ENCODE results near the gene MX2. TPM values are rescaled to one million over a fixed set of nuclear protein-coding genes. Genes with fewer than 3 reads are reported as not detected.

The MX2 gene
- total RNA-seq, 2 donors from 2014 or later: 22.4 to 22.9 TPM

GRCh38 chr21:41453198-41453597 lies 91.4 kb downstream of the MX2 start:
- DNase-seq (ENCODE audit: low spot score): no peak
- no peaks in the 10 kb centered on the region for H3K4me1 ChIP-seq (ENCODE audit: control insufficient read depth in 1 of 2, low read depth in 2 of 2)
- TF ChIP-seq, protein P1, sequence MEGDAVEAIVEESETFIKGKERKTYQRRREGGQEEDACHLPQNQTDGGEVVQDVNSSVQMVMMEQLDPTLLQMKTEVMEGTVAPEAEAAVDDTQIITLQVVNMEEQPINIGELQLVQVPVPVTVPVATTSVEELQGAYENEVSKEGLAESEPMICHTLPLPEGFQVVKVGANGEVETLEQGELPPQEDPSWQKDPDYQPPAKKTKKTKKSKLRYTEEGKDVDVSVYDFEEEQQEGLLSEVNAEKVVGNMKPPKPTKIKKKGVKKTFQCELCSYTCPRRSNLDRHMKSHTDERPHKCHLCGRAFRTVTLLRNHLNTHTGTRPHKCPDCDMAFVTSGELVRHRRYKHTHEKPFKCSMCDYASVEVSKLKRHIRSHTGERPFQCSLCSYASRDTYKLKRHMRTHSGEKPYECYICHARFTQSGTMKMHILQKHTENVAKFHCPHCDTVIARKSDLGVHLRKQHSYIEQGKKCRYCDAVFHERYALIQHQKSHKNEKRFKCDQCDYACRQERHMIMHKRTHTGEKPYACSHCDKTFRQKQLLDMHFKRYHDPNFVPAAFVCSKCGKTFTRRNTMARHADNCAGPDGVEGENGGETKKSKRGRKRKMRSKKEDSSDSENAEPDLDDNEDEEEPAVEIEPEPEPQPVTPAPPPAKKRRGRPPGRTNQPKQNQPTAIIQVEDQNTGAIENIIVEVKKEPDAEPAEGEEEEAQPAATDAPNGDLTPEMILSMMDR (IDR thresholded peaks at IDR 0.05): no peak
- no peak for ATAC-seq (ENCODE audit: insufficient number of reproducible peaks, low FRiP score, low read depth)
- peaks cover 55% of the 10 kb centered on the region for H3K36me3 ChIP-seq
- no peak overlapping the region for H3K4me3 ChIP-seq
- H3K27me3 ChIP-seq (replicated peaks; ENCODE audit: insufficient read depth): no peaks in the 10 kb centered on the region
- H3K9me3 ChIP-seq: no peaks in the 10 kb centered on the region
- no peak overlapping the region for H3K27ac ChIP-seq

DNA sequence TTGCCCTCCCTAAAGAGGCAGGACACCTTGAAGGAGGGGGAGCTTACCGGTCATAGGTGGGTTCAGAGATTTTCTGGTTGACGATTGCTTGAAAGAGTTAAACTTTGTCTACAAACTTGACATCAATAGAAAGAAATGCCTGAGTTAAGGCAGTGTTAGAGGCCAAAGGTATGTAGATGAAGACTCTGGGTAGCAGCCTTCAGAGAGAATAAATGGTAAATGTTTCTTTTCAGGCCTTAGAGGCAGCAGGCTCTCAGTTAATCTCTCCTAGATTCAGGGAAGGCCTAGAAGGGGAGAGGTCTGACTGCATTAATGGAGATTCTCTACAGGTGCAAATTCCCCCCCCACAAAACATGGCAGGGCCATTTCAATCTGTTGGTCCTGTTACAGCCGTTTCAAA lies 91.9 kb downstream of the MX2 start:
- Histone ChIP-seq H3K36me3 (peaks cover 60% of the 10 kb centered on the region), H3K27me3 (replicated peaks; ENCODE audit: insufficient read depth) (no peaks in the 10 kb centered on the region), H3K27ac (no peak overlapping the region), H3K9me3 (no peaks in the 10 kb centered on the region), H3K4me3 (no peak overlapping the region), H3K4me1 (ENCODE audit: control insufficient read depth in 1 of 2, low read depth in 2 of 2) (no peaks in the 10 kb centered on the region)
- TF ChIP-seq, protein P1 (IDR thresholded peaks at IDR 0.05): no peak
- DNase-seq (ENCODE audit: low spot score): no peak
- ATAC-seq (ENCODE audit: insufficient number of reproducible peaks, low FRiP score, low read depth): no peak

- H3K4me1 ChIP-seq (ENCODE audit: control insufficient read depth in 1 of 2, low read depth in 2 of 2): no peaks in the 10 kb centered on the region
- H3K27me3 ChIP-seq (replicated peaks; ENCODE audit: insufficient read depth): no peaks in the 10 kb centered on the region
- DNase-seq (ENCODE audit: low spot score) (no peak), ATAC-seq (ENCODE audit: insufficient number of reproducible peaks, low FRiP score, low read depth) (no peak)
- H3K4me3 ChIP-seq: no peak overlapping the region
- H3K36me3 ChIP-seq: peaks cover 36% of the 10 kb centered on the region
- H3K9me3 ChIP-seq: no peaks in the 10 kb centered on the region
- no peak overlapping the region for H3K27ac ChIP-seq
- TF ChIP-seq, protein P1 (IDR thresholded peaks at IDR 0.05): no peak
Observed at GRCh38 chr21:41458121-41458520, 96.3 kb downstream of the MX2 start.

DNA sequence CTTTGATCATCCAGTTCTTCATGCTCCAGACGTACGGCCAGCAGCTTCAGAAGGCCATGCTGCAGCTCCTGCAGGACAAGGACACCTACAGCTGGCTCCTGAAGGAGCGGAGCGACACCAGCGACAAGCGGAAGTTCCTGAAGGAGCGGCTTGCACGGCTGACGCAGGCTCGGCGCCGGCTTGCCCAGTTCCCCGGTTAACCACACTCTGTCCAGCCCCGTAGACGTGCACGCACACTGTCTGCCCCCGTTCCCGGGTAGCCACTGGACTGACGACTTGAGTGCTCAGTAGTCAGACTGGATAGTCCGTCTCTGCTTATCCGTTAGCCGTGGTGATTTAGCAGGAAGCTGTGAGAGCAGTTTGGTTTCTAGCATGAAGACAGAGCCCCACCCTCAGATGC lies 96.7 kb downstream of the MX2 start:
- Histone ChIP-seq H3K36me3 (peaks cover 32% of the 10 kb centered on the region), H3K4me3 (no peak overlapping the region), H3K9me3 (no peaks in the 10 kb centered on the region), H3K27ac (no peak overlapping the region), H3K4me1 (ENCODE audit: control insufficient read depth in 1 of 2, low read depth in 2 of 2) (no peaks in the 10 kb centered on the region), H3K27me3 (replicated peaks; ENCODE audit: insufficient read depth) (no peaks in the 10 kb centered on the region)
- ATAC-seq (ENCODE audit: insufficient number of reproducible peaks, low FRiP score, low read depth) (no peak), DNase-seq (ENCODE audit: low spot score) (no peak)
- TF ChIP-seq, protein P1 (IDR thresholded peaks at IDR 0.05): no peak

Other genes with a start within 250 kb of the MX2 start
- 100 to 1,000 TPM in 1 of 2 donors, 10 to 100 TPM in 1; 71.9 to 129 TPM for gene BACE2, start 193.9 kb upstream of the MX2 start, total RNA-seq
- gene FAM3B, start 45.2 kb upstream of the MX2 start, total RNA-seq: 10 to 100 TPM in 1 of 2 donors, 1 to 10 TPM in 1; 1.5 to 11.8 TPM
- gene MX1, start 64.2 kb downstream of the MX2 start, total RNA-seq: 10 to 100 TPM; 60.0 to 79.9 TPM
- under 1 TPM in 1 of 2 donors, not detected in 1; 0.78 TPM for gene TMPRSS2, start 146.1 kb downstream of the MX2 start, total RNA-seq